Measurements from ENCODE around the gene IFI44. TPM values are rescaled to one million over a fixed set of nuclear protein-coding genes. Genes with fewer than 3 reads are reported as not detected.

Gene IFI44, protein sequence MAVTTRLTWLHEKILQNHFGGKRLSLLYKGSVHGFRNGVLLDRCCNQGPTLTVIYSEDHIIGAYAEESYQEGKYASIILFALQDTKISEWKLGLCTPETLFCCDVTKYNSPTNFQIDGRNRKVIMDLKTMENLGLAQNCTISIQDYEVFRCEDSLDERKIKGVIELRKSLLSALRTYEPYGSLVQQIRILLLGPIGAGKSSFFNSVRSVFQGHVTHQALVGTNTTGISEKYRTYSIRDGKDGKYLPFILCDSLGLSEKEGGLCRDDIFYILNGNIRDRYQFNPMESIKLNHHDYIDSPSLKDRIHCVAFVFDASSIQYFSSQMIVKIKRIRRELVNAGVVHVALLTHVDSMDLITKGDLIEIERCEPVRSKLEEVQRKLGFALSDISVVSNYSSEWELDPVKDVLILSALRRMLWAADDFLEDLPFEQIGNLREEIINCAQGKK
- total RNA-seq = 10 to 100 TPM; 16.2 to 78.2 (median 20.2) TPM

- ATAC-seq (ENCODE audit: low FRiP score) = peak; percentile 92
- no peak for TF ChIP-seq CTCF (IDR thresholded peaks at IDR 0.05)
- DNase-seq (ENCODE audit: low spot score) = peak; percentile 77
Observed at GRCh38 chr1:78649628-78650027, at the start of gene IFI44. IFI44 (plus strand) TSS chr1:78649831; CDS start chr1:78650196, 365 bp downstream.

GRCh38 chr1:78601068-78601467, 48.6 kb upstream of the IFI44 start:
- no peak for TF ChIP-seq CTCF (IDR thresholded peaks at IDR 0.05)
- ATAC-seq (ENCODE audit: low FRiP score) = no peak
- no peak for DNase-seq (ENCODE audit: low spot score)

GRCh38 chr1:78603206-78603605, 46.4 kb upstream of the IFI44 start:
- ATAC-seq (ENCODE audit: low FRiP score) (no peak), DNase-seq (ENCODE audit: low spot score) (no peak)
- no peak for TF ChIP-seq CTCF (IDR thresholded peaks at IDR 0.05)

GRCh38 chr1:78604643-78605042, 45.0 kb upstream of the IFI44 start:
- no peak for ATAC-seq (ENCODE audit: low FRiP score)
- TF ChIP-seq CTCF (IDR thresholded peaks at IDR 0.05) = no peak
- DNase-seq (ENCODE audit: low spot score) = no peak

- TF ChIP-seq CTCF (IDR thresholded peaks at IDR 0.05) = no peak
- no peak for ATAC-seq (ENCODE audit: low FRiP score)
- DNase-seq (ENCODE audit: low spot score) = no peak
Observed at GRCh38 chr1:78606274-78606673, 43.4 kb upstream of the IFI44 start.

GRCh38 chr1:78607334-78607927, 42.2 kb upstream of the IFI44 start:
- DNase-seq (ENCODE audit: low spot score) = no peak
- no peak for TF ChIP-seq CTCF (IDR thresholded peaks at IDR 0.05)
- no peak for ATAC-seq (ENCODE audit: low FRiP score)

DNA sequence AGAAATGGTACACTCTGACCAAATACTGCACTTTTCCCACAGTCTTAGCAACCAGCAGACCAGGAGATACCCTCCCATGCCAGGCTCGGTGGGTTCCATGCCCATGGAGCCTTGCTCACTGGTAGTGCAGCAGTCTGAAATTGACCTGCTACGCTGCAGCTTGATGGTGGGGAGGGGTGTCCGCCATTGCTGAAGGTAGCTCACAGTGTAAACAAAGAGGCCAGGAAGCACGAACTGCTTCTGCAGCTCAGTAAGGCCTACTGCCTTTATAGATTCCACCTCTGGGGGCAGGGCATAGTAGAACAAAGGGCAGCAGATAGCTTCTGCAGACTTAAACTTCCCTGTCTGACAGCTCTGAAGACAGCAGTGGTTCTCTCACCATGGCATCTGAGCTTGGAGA, 41.7 kb upstream of the IFI44 start:
- ATAC-seq (ENCODE audit: low FRiP score) (no peak), DNase-seq (ENCODE audit: low spot score) (no peak)
- no peak for TF ChIP-seq CTCF (IDR thresholded peaks at IDR 0.05)

Data from omental fat pad (tissue), 4 donors.